GM12874 (cell line): Measurements from ENCODE around the gene MAP2K5.

Experiments
- TF ChIP-seq, protein P1 (sequence below): IDR thresholded peaks from 2 replicates; pipeline ENCODE4 v1.5.1; 2011; ENCODE audit warnings: low read depth, mild to moderate bottlenecking, control low read depth, low read length, moderate library complexity; ENCODE audit not compliant: insufficient read depth

MAP2K5 gene

GRCh38 chr15:67660446-67660845 lies 117.9 kb downstream of the MAP2K5 start:
- TF ChIP-seq, protein P1, sequence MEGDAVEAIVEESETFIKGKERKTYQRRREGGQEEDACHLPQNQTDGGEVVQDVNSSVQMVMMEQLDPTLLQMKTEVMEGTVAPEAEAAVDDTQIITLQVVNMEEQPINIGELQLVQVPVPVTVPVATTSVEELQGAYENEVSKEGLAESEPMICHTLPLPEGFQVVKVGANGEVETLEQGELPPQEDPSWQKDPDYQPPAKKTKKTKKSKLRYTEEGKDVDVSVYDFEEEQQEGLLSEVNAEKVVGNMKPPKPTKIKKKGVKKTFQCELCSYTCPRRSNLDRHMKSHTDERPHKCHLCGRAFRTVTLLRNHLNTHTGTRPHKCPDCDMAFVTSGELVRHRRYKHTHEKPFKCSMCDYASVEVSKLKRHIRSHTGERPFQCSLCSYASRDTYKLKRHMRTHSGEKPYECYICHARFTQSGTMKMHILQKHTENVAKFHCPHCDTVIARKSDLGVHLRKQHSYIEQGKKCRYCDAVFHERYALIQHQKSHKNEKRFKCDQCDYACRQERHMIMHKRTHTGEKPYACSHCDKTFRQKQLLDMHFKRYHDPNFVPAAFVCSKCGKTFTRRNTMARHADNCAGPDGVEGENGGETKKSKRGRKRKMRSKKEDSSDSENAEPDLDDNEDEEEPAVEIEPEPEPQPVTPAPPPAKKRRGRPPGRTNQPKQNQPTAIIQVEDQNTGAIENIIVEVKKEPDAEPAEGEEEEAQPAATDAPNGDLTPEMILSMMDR: no peak

GRCh38 chr15:67660874-67661606 lies 118.5 kb downstream of the MAP2K5 start:
- TF ChIP-seq, protein P1: no peak

DNA sequence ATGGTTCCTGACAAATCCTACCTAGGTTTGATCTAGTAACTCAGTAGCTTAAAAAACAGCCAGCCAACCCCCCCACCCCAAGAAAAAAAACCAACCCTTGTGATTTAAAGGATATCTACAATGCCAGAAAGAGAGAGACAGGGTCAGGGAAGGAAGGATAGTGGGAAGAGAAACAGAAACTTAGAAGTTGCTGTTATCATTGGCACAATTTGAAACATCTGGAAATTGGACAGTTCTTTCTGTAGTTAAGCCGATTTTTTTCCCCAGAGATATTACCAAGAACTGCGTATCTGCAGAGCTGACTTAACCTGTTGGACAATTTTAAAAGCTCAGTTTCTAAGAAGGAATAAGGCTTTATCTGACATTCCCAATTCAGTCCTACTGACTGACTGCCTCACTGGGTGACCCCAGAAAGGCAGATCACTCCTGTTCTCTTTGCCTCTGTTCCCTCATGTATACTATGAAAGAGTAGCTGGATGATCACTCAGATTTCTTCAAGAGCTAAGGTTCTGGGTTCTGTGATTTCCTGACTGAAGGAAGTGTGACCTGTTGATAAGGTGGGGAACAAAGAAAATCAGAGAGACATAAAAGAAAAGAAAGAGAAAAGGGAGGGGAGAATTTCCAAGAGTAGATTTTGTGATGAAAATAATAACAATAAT lies 128.3 kb downstream of the MAP2K5 start:
- TF ChIP-seq, protein P1: no peak

DNA sequence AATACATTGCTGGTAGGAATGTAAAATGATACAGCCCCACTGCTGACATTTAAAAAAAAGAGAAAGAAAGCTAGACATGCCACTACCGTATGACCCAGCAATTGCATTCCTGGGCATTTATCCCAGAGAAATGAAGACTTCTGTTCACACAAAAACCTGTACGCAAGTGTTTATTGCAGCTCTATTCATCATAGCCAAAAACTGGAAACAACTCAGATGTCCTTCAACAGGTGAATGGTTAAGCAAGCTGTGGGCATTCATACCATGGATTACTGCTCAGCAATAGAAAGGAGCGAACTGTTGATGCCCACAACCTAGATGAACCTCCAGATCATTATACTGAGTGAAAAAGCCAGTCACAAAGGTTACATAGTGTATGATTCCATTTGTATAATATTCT lies 132.5 kb downstream of the MAP2K5 start:
- TF ChIP-seq, protein P1: no peak

DNA sequence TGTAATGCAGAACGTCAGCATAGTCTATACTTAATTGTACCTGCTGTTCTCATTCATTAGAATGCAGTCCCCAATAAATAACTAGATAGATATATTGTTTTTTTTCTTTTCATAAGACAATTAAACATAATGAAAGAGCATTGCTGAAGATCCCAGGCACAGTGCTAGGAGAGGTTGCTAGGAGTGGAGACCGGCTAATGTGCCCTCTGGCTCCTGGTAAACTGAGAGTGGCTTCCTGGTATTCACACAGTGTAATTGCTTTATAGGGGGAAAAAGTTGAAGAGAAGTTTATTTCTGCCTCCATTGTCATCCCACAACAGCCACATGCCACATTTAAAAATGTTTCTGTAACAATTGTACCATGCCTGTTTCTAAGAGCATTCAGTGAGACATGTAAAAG lies 135.6 kb downstream of the MAP2K5 start:
- TF ChIP-seq, protein P1: no peak

- TF ChIP-seq, protein P1: no peak
Observed at GRCh38 chr15:67678993-67679392, 136.5 kb downstream of the MAP2K5 start.

DNA sequence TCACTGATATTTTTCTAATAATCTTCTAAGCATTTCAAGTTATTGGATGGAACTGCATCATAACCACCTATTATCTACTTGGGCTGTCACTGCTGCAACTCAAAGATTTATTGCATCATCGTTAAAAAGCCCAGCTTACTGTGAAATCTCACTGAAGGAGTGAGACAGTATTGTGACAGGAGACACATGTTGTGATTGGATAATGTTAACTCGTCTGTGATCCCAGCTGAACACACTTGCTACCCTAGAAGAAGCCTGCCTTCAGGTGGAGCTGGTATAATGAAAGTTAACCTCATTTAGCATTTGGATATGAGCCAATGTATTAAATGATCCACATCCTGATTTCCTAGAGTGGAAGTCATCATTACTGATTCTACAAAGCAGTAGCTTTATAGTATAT lies 138.1 kb downstream of the MAP2K5 start:
- TF ChIP-seq, protein P1: no peak
